Mesodermal cell (in vitro differentiated cells): ENCODE measurements around the gene RIMBP3C.
"Not testable (repeated sequence)": the region's sequence is repeated elsewhere in the genome, so short reads cannot be mapped to it uniquely, and the experiment has no call there.

Experiments
- H3K27ac ChIP-seq: 2 replicates; pipeline ENCODE4 v1.7.0; 2013; ENCODE audit warnings: mild to moderate bottlenecking, low read depth, low read length, moderate library complexity; ENCODE audit not compliant: severe bottlenecking
- H3K36me3 ChIP-seq: 2 replicates; pipeline ENCODE4 v1.7.1; 2013; ENCODE audit warnings: mild to moderate bottlenecking, low read length, moderate library complexity; ENCODE audit not compliant: control insufficient read depth, insufficient read depth
- H3K4me1 ChIP-seq: one replicate; pipeline ENCODE4 v1.7.1; 2013; ENCODE audit warnings: mild to moderate bottlenecking, low read length; ENCODE audit not compliant: insufficient read depth, control insufficient read depth, poor library complexity, severe bottlenecking
- H3K4me3 ChIP-seq: 2 replicates; pipeline ENCODE4 v1.7.0; 2013; ENCODE audit warnings: low read length, control low read depth, mild to moderate bottlenecking; ENCODE audit not compliant: insufficient read depth, poor library complexity, severe bottlenecking; ENCODE audit errors: extremely low read depth
- H3K9me3 ChIP-seq: 2 replicates; pipeline ENCODE4 v1.7.1; 2013; ENCODE audit warnings: mild to moderate bottlenecking, low read length, moderate library complexity; ENCODE audit not compliant: control insufficient read depth
- WGBS, 2 experiments: methylation state at CpG; one replicate each; pipeline ENCODE4 v1.1.5; 2013; ENCODE audit warnings: missing lambda C conversion rate in 2 of 2; ENCODE audit not compliant: insufficient coverage in 2 of 2; 5-methylcytosine and 5-hydroxymethylcytosine counted together

Gene RIMBP3C

GRCh38 chr22:21559345-21560125 is 8.3 kb upstream of the RIMBP3C start:
- not testable (repeated sequence) for H3K4me3 ChIP-seq, H3K9me3 ChIP-seq, H3K4me1 ChIP-seq, H3K27ac ChIP-seq, H3K36me3 ChIP-seq
- 50% methylated on average over 1 of the region's 10 CpGs; no CpG with 5 or more reads in 1 of the 2 experiments for WGBS, 2 experiments

- H3K27ac ChIP-seq, H3K36me3 ChIP-seq, H3K4me3 ChIP-seq, H3K4me1 ChIP-seq, H3K9me3 ChIP-seq: not testable (repeated sequence)
- WGBS, 2 experiments: no CpG with 5 or more reads among the region's 44 CpGs
Observed at GRCh38 chr22:21550678-21551047, 598 bp downstream of the RIMBP3C start.

- not testable (repeated sequence) for H3K4me3 ChIP-seq, H3K4me1 ChIP-seq, H3K36me3 ChIP-seq, H3K9me3 ChIP-seq, H3K27ac ChIP-seq
- WGBS, 2 experiments: no CpG with 5 or more reads among the region's 62 CpGs
Observed at GRCh38 chr22:21550008-21550677, 1.1 kb downstream of the RIMBP3C start.

GRCh38 chr22:21549558-21549957 is 1.7 kb downstream of the RIMBP3C start:
- not testable (repeated sequence) for H3K4me1 ChIP-seq, H3K36me3 ChIP-seq, H3K9me3 ChIP-seq, H3K4me3 ChIP-seq, H3K27ac ChIP-seq
- WGBS, 2 experiments: no CpG with 5 or more reads among the region's 38 CpGs

GRCh38 chr22:21544432-21545322 is 6.6 kb downstream of the RIMBP3C start:
- not testable (repeated sequence) for H3K4me3 ChIP-seq, H3K27ac ChIP-seq
- 100% methylated on average over 1 of the region's 17 CpGs for WGBS, 2 experiments

GRCh38 chr22:21539862-21540261 is 11.4 kb downstream of the RIMBP3C start:
- not testable (repeated sequence) for H3K36me3 ChIP-seq, H3K27ac ChIP-seq, H3K4me3 ChIP-seq, H3K4me1 ChIP-seq, H3K9me3 ChIP-seq
- no CpG with 5 or more reads among the region's 7 CpGs for WGBS, 2 experiments

More at GRCh38 chr22:21544432-21545322, 6.6 kb downstream of the RIMBP3C start:
- H3K4me1 ChIP-seq, H3K9me3 ChIP-seq, H3K36me3 ChIP-seq: not testable (repeated sequence)

- not testable (repeated sequence) for H3K9me3 ChIP-seq, H3K36me3 ChIP-seq, H3K27ac ChIP-seq, H3K4me1 ChIP-seq, H3K4me3 ChIP-seq
- WGBS, 2 experiments: no CpG with 5 or more reads among the region's 20 CpGs
Observed at GRCh38 chr22:21532863-21533648, 18.2 kb downstream of the RIMBP3C start.

- H3K4me1 ChIP-seq, H3K27ac ChIP-seq, H3K9me3 ChIP-seq, H3K36me3 ChIP-seq, H3K4me3 ChIP-seq: not testable (repeated sequence)
- no CpG with 5 or more reads among the region's 5 CpGs for WGBS, 2 experiments
Observed at GRCh38 chr22:21531525-21531924, 19.7 kb downstream of the RIMBP3C start.

GRCh38 chr22:21526705-21527500 is 24.4 kb downstream of the RIMBP3C start:
- H3K9me3 ChIP-seq, H3K27ac ChIP-seq: not testable (repeated sequence)
- no CpG with 5 or more reads among the region's 6 CpGs for WGBS, 2 experiments

More at GRCh38 chr22:21526705-21527500, 24.4 kb downstream of the RIMBP3C start:
- not testable (repeated sequence) for H3K36me3 ChIP-seq, H3K4me1 ChIP-seq, H3K4me3 ChIP-seq
